ENCODE measurements around the gene DUSP28. TPM values are rescaled to one million over a fixed set of nuclear protein-coding genes. Genes with fewer than 3 reads are reported as not detected.

DUSP28 gene
- total RNA-seq, 6 experiments from 2014 or later = 3.1 to 5.0 (median 4.3) TPM

GRCh38 chr2:240585101-240585500 is 24.9 kb downstream of the DUSP28 start:
- TF ChIP-seq CTCF (IDR thresholded peaks at IDR 0.05) = no peak
- 0 out of 2 replicates have a peak, but pooled peaks cover 4% of the 10 kb centered on the region for H3K9me3 Mint-ChIP-seq
- peak overlapping the region; percentile 46; the same call in 1 of the 2 replicates for H3K27ac Mint-ChIP-seq
- peaks cover 6% of the 10 kb centered on the region for H3K27me3 Mint-ChIP-seq (ENCODE audit: insufficient read depth)
- H3K4me1 Mint-ChIP-seq (ENCODE audit: low read depth) = peaks cover 64% of the 10 kb centered on the region
- peak overlapping the region; percentile 97 for H3K4me3 Mint-ChIP-seq
- H3K36me3 Mint-ChIP-seq (ENCODE audit: low read depth) = peaks cover 23% of the 10 kb centered on the region
- DNase-seq = no peak

DNA sequence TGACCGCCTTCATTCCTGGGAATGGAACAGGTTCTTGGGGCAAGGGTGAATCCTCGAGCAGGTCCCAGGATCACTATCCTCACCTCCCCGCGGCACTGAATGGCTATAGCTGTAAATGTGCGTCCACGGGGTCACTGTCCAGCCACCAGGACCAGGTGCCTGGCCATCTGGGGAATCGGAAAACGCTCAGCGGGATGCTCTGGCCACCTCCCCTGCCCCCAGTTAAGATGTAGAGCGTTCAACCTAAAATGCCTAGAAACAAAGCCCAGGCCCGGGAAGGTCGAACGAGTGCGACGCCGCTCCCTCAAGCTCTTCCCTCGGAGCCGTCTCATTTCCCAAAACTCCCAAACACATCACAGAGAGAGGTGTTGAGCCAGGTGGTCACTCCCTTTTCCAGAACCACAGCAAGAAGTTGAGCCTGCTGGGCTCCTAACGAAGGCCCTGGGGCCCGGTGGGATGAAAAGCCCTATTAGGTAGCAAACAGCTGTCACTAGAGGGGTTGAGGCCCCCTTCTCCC is 25.6 kb downstream of the DUSP28 start:
- H3K9me3 Mint-ChIP-seq = 0 out of 2 replicates have a peak, but pooled peaks cover 4% of the 10 kb centered on the region
- no peak for DNase-seq
- no peak for TF ChIP-seq CTCF (IDR thresholded peaks at IDR 0.05)
- H3K4me1 Mint-ChIP-seq (ENCODE audit: low read depth) = peaks cover 57% of the 10 kb centered on the region
- peak overlapping the region; percentile 90 for H3K27ac Mint-ChIP-seq
- H3K36me3 Mint-ChIP-seq (ENCODE audit: low read depth) = peaks cover 18% of the 10 kb centered on the region
- H3K27me3 Mint-ChIP-seq (ENCODE audit: insufficient read depth) = peaks cover 6% of the 10 kb centered on the region
- peak overlapping the region; percentile 97 for H3K4me3 Mint-ChIP-seq

GRCh38 chr2:240586198-240586918 is 26.2 kb downstream of the DUSP28 start, which contains the start of gene CAPN10:
TSS of gene CAPN10 (plus strand) at chr2:240586734. CDS start at chr2:240586912, 178 bp downstream.
- H3K27me3 Mint-ChIP-seq (ENCODE audit: insufficient read depth) = peaks cover 6% of the 10 kb centered on the region
- no peaks in the 10 kb centered on the region for H3K9me3 Mint-ChIP-seq
- H3K27ac Mint-ChIP-seq = peak within 1 kb of the TSS; percentile 90
- no peak; the same call in 1 of the 2 replicates for TF ChIP-seq CTCF (IDR thresholded peaks at IDR 0.05)
- peaks cover 59% of the 10 kb centered on the region for H3K4me1 Mint-ChIP-seq (ENCODE audit: low read depth)
- peaks cover 12% of the 10 kb centered on the region for H3K36me3 Mint-ChIP-seq (ENCODE audit: low read depth)
- DNase-seq = peak; percentile 94
- peak within 1 kb of the TSS; percentile 97 for H3K4me3 Mint-ChIP-seq

GRCh38 chr2:240586919-240587800 is 27.0 kb downstream of the DUSP28 start:
- no peak for TF ChIP-seq CTCF (IDR thresholded peaks at IDR 0.05)
- Mint-ChIP-seq H3K36me3 (ENCODE audit: low read depth) (peaks cover 4% of the 10 kb centered on the region), H3K9me3 (no peaks in the 10 kb centered on the region), H3K27ac (peak overlapping the region; percentile 60; the same call in 1 of the 2 replicates), H3K4me1 (ENCODE audit: low read depth) (peaks cover 54% of the 10 kb centered on the region), H3K4me3 (peak overlapping the region; percentile 93), H3K27me3 (ENCODE audit: insufficient read depth) (peaks cover 6% of the 10 kb centered on the region)
- DNase-seq = peak; percentile 5

GRCh38 chr2:240588006-240588655 is 28.0 kb downstream of the DUSP28 start:
- no peak for TF ChIP-seq CTCF (IDR thresholded peaks at IDR 0.05)

More at GRCh38 chr2:240588006-240588655, 28.0 kb downstream of the DUSP28 start:
- H3K27ac Mint-ChIP-seq = peak overlapping the region; percentile 1; the same call in 1 of the 2 replicates
- H3K36me3 Mint-ChIP-seq (ENCODE audit: low read depth) = no peaks in the 10 kb centered on the region; the same call in 1 of the 2 replicates
- DNase-seq = no peak
- H3K9me3 Mint-ChIP-seq = no peaks in the 10 kb centered on the region
- H3K4me1 Mint-ChIP-seq (ENCODE audit: low read depth) = peaks cover 44% of the 10 kb centered on the region
- H3K27me3 Mint-ChIP-seq (ENCODE audit: insufficient read depth) = peaks cover 5% of the 10 kb centered on the region
- H3K4me3 Mint-ChIP-seq = peak overlapping the region; percentile 93

Measured in HFFc6 (cell line).